NB4 (cell line): ENCODE data around the gene TNPO2.
"Not testable (repeated sequence)": the region's sequence is repeated elsewhere in the genome, so short reads cannot be mapped to it uniquely, and the experiment has no call there.

Source experiments
- DNase-seq: peaks from one replicate; pipeline ENCODE4 v3.0.0; 2010; ENCODE audit warnings: low read depth
- H3K4me3 ChIP-seq: one replicate; pipeline ENCODE4 v1.5.1; 2011; ENCODE audit warnings: mild to moderate bottlenecking, low read depth, low read length, moderate library complexity
- MYC ChIP-seq: IDR thresholded peaks from 2 replicates; pipeline ENCODE4 v1.6.1; 2011; ENCODE audit warnings: low read depth, low read length
- POLR2A ChIP-seq: IDR thresholded peaks from 2 replicates; pipeline ENCODE4 v1.6.1; 2011; ENCODE audit warnings: mild to moderate bottlenecking; ENCODE audit not compliant: insufficient read length; ENCODE audit errors: extremely low read depth
- TF ChIP-seq, protein P1 (sequence below): IDR thresholded peaks from one replicate; pipeline ENCODE4 v1.5.1; 2012; ENCODE audit warnings: low read depth, low read length
- TF ChIP-seq, protein P2 (sequence below): IDR thresholded peaks from 2 replicates; pipeline ENCODE4 v1.6.1; 2011; ENCODE audit warnings: low read depth, low read length

The TNPO2 gene

DNA sequence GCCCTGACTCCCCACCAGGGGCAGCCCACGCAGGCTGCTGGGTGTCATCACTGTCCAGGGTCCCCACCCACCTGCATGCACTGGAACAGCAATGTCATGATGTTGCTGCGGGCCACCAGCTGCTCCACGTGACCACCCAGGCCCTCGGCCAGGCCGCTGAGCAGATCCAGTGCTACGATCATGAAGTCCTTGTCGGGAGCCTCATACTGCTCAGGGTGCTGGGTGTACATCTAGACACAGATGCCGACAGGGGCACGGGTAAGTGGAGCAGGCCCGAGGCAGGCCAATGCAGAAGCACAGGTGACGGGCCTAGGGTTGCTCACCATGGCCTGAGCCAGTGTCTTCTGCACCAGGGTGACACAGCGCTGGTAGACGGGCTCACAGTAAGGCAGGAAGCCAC is 18.6 kb downstream of the TNPO2 start:
- DNase-seq = no peak
- no peak overlapping the region for H3K4me3 ChIP-seq
- TF ChIP-seq, protein P1, sequence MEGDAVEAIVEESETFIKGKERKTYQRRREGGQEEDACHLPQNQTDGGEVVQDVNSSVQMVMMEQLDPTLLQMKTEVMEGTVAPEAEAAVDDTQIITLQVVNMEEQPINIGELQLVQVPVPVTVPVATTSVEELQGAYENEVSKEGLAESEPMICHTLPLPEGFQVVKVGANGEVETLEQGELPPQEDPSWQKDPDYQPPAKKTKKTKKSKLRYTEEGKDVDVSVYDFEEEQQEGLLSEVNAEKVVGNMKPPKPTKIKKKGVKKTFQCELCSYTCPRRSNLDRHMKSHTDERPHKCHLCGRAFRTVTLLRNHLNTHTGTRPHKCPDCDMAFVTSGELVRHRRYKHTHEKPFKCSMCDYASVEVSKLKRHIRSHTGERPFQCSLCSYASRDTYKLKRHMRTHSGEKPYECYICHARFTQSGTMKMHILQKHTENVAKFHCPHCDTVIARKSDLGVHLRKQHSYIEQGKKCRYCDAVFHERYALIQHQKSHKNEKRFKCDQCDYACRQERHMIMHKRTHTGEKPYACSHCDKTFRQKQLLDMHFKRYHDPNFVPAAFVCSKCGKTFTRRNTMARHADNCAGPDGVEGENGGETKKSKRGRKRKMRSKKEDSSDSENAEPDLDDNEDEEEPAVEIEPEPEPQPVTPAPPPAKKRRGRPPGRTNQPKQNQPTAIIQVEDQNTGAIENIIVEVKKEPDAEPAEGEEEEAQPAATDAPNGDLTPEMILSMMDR = no peak
- TF ChIP-seq POLR2A = no peak

DNA sequence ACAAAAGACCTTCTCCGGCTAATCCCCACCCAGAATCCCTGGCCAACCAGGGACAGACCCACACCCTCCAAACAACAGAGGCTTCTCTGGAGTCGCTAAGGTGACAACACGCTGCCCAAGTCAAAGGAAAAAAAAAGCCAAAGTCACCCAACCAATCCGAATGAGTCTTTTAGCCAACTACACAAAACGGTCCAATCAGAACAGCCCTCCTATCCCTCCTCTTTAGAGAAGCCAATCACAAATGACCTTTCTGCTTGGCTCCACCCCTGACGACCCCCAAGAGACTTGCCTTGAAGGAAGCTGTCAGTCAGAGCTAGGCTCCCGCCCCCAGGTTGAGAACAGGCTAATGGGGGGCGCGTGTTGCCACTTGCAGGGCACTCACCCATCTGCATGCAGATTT is 20.7 kb downstream of the TNPO2 start:
- TF ChIP-seq POLR2A (no peak), MYC (no peak)
- TF ChIP-seq, protein P1 = no peak
- TF ChIP-seq, protein P2, sequence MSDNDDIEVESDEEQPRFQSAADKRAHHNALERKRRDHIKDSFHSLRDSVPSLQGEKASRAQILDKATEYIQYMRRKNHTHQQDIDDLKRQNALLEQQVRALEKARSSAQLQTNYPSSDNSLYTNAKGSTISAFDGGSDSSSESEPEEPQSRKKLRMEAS = no peak
- DNase-seq = peak; percentile 85
- no peak overlapping the region for H3K4me3 ChIP-seq

DNA sequence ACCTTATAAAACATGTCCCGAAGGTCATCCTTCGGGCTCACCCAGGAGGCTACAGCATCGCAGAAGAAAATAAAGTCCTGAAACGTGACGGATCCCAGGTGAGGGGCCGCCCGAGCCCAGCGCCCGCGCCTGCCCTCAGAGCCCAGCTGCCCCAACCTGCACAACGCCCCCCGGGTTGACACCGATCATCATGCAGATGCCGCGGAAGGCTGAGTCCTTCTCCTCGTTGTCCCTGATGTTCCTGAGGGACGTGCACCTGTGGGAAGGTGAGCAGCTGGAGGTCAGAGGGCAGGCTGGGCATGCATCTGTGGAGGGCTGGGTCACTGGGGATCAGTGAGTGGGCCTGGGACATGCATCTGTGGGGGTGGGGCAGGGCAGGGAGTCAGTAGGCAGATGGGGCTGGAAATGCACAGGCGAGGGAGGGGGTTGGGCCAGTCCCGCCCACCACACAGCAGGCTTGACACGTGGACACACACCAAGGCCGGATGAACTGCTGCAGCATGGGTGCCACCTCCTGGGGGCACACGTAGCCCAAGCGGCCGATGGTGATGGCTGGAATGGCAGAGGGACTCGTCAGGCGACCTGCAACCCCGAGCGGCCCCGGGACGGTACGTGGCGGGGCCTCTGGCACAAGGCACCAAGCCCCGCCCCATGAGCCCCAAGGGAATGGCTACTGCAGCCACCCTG is 22.0 kb downstream of the TNPO2 start:
- no peak overlapping the region for H3K4me3 ChIP-seq
- no peak for TF ChIP-seq MYC
- TF ChIP-seq, protein P2 = no peak
- TF ChIP-seq, protein P1 = no peak
- no peak for DNase-seq

GRCh38 chr19:12698138-12698537 is 25.6 kb downstream of the TNPO2 start:
- no peak for DNase-seq
- TF ChIP-seq MYC (no peak), POLR2A (no peak)
- TF ChIP-seq, protein P1 = no peak
- TF ChIP-seq, protein P2 = no peak
- H3K4me3 ChIP-seq = no peak overlapping the region

DNA sequence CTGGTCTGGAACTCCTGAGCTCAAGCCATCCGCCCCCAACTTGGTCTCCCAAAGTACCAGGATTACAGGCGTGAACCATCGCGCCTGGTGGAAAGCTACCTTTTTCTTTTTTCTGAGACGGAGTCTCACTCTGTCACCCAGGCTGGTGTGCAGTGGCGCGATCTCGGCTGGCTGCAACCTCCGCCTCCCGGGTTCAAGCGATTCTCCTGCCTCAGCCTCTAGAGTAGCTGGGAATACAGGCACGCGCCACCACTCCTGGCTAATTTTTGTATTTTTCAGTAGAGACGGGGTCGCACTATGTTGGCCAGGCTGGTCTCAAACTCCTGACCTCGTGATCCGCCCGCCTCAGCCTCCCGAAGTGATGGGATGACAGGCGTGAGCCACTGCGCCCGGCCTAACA is 26.3 kb downstream of the TNPO2 start:
- H3K4me3 ChIP-seq = peak overlapping the region; percentile 81
- not testable (repeated sequence) for DNase-seq

GRCh38 chr19:12696366-12697335 is 27.1 kb downstream of the TNPO2 start, which contains the start of gene FBXW9:
TSS of gene FBXW9 (minus strand) at chr19:12696631. CDS start at chr19:12696581, 50 bp downstream.
- peak within 1 kb of the TSS; percentile 81 for H3K4me3 ChIP-seq
- DNase-seq = peak; percentile 97
- TF ChIP-seq, protein P1 = no peak
- TF ChIP-seq POLR2A (peak; percentile 68), MYC (peak; percentile 56; the same call in 1 of the 2 replicates)
- TF ChIP-seq, protein P2 = peak; percentile 80
